SIG-M5 (cell line): ENCODE data around the gene CACNA1E.

Experiments used
- DNase-seq: peaks from one replicate; lab custom pipeline; 2025; lab: John Stamatoyannopoulos, UW

The CACNA1E gene

GRCh38 chr1:181768211-181768929 lies 285.1 kb downstream of the CACNA1E start:
- DNase-seq: no peak

GRCh38 chr1:181768930-181769280 lies 285.6 kb downstream of the CACNA1E start:
- no peak for DNase-seq

GRCh38 chr1:181769846-181770245 lies 286.5 kb downstream of the CACNA1E start:
- DNase-seq: no peak

- no peak for DNase-seq
Measured at GRCh38 chr1:181772714-181773113, 289.4 kb downstream of the CACNA1E start.

- DNase-seq: no peak
Measured at GRCh38 chr1:181776044-181776443, 292.7 kb downstream of the CACNA1E start.

GRCh38 chr1:181777286-181777685 lies 294.0 kb downstream of the CACNA1E start:
- no peak for DNase-seq

GRCh38 chr1:181777812-181778211 lies 294.5 kb downstream of the CACNA1E start:
- DNase-seq: no peak

GRCh38 chr1:181778640-181779260 lies 295.4 kb downstream of the CACNA1E start:
- DNase-seq: no peak

- no peak for DNase-seq
Measured at GRCh38 chr1:181779343-181779742, 296.0 kb downstream of the CACNA1E start.

GRCh38 chr1:181783208-181783607 lies 299.9 kb downstream of the CACNA1E start:
- no peak for DNase-seq

- no peak for DNase-seq
Measured at GRCh38 chr1:181784039-181784683, 300.8 kb downstream of the CACNA1E start.

GRCh38 chr1:181789395-181789794 lies 306.1 kb downstream of the CACNA1E start:
- no peak for DNase-seq

GRCh38 chr1:181791721-181792120 lies 308.4 kb downstream of the CACNA1E start:
- no peak for DNase-seq

- no peak for DNase-seq
Measured at GRCh38 chr1:181793831-181794230, 310.5 kb downstream of the CACNA1E start.

GRCh38 chr1:181794332-181794731 lies 311.0 kb downstream of the CACNA1E start:
- DNase-seq: no peak

- DNase-seq: no peak
Measured at GRCh38 chr1:181798191-181798926, 315.0 kb downstream of the CACNA1E start.

GRCh38 chr1:181801617-181802016 lies 318.3 kb downstream of the CACNA1E start:
- no peak for DNase-seq

GRCh38 chr1:181802466-181802865 lies 319.1 kb downstream of the CACNA1E start:
- no peak for DNase-seq

- DNase-seq: no peak
Measured at GRCh38 chr1:181803421-181803820, 320.1 kb downstream of the CACNA1E start.

GRCh38 chr1:181804989-181805388 lies 321.7 kb downstream of the CACNA1E start:
- DNase-seq: no peak

GRCh38 chr1:181806746-181807145 lies 323.4 kb downstream of the CACNA1E start:
- no peak for DNase-seq

- no peak for DNase-seq
Measured at GRCh38 chr1:181807251-181807650, 323.9 kb downstream of the CACNA1E start.
